ENCODE measurements around the gene CACNA1B. TPM values are rescaled to one million over a fixed set of nuclear protein-coding genes. Genes with fewer than 3 reads are reported as not detected.

The CACNA1B gene
- total RNA-seq, 1 experiment from 2014 or later, result 7.8 TPM

DNA sequence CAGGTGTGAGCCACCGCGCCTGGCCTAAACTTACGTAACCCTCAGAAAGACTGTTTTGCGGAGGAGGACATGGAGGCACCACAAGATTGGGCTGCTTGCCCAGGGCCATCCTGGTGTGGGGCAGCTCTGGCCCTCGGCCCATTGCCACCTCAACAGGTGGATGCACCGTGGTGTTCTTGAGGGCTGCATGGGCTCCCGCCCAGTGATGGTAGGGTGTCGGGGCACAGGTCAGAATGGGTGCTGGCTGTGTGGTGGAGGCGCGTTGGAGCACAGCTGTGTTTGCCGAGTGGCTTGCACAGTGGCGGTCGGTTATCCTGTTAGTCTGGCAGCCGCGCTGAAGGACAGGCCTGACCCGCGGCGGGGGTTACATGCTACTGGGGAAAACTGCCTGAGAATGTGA is 196.9 kb downstream of the CACNA1B start:
- H3K27ac Mint-ChIP-seq, result peak overlapping the region in 1 of 3 experiments; percentile 73; a peak in 1 of 7 replicates

More for the DNA sequence above, 196.9 kb downstream of the CACNA1B start:
- Mint-ChIP-seq H3K4me1 (peaks cover 28 to 29% of the 10 kb centered on the region in 2 experiments), H3K27me3 (ENCODE audit: low read depth) (peaks cover 3% of the 10 kb centered on the region; the same call in 1 of the 2 replicates), H3K4me3 (no peak overlapping the region), H3K9me3 (peaks cover 0 to 11% of the 10 kb centered on the region in 2 experiments; a peak in 3 of 5 replicates), H3K36me3 (ENCODE audit: insufficient read depth in 1 of 3, low read depth in 3 of 3) (peaks cover 14 to 26% (median 18%) of the 10 kb centered on the region in 3 experiments; a peak in 6 of 7 replicates)
- H2BK15ac ChIP-seq (ENCODE audit: low read depth, low read length), result no peak overlapping the region
- H3K27me3 ChIP-seq (ENCODE audit: insufficient read depth, low read length), result no peaks in the 10 kb centered on the region
- no peak overlapping the region for H2BK5ac ChIP-seq (ENCODE audit: insufficient read length, low read length)
- no peaks in the 10 kb centered on the region for H3K79me1 ChIP-seq (ENCODE audit: insufficient read depth, low read depth, low read length, poor library complexity, severe bottlenecking)
- no peak overlapping the region for H3T11ph ChIP-seq (ENCODE audit: low read length)
- H3K18ac ChIP-seq (ENCODE audit: insufficient read length, low read depth, low read length), result no peak overlapping the region
- H4K8ac ChIP-seq (replicated peaks; ENCODE audit: insufficient read length, low read depth, low read length), result no peak overlapping the region
- no peak overlapping the region for H4K91ac ChIP-seq (ENCODE audit: insufficient read length, low read depth, low read length)
- no peak overlapping the region for H3K23ac ChIP-seq (ENCODE audit: insufficient read length, low read depth, low read length)
- H3K14ac ChIP-seq (ENCODE audit: insufficient read depth, low read length), result no peak overlapping the region; the same call in 1 of the 2 replicates
- no peak overlapping the region for H3K9ac ChIP-seq (ENCODE audit: extremely low read depth, insufficient read length, low read length)
- H3K56ac ChIP-seq (ENCODE audit: insufficient read length, low read depth, low read length), result no peak overlapping the region
- no peak overlapping the region for H2BK120ac ChIP-seq (ENCODE audit: low read depth, low read length, poor library complexity, severe bottlenecking)
- H3K27ac ChIP-seq (ENCODE audit: insufficient read length, low read depth, low read length), result no peak overlapping the region
- H3K23me2 ChIP-seq (ENCODE audit: insufficient read length, low read depth, low read length, poor library complexity, severe bottlenecking), result peaks cover 2% of the 10 kb centered on the region
- H3K9me3 ChIP-seq (ENCODE audit: control insufficient read depth, low read depth, low read length), result no peaks in the 10 kb centered on the region
- H2AK5ac ChIP-seq (ENCODE audit: insufficient read length, low read length), result no peak overlapping the region
- TF ChIP-seq, protein P1, sequence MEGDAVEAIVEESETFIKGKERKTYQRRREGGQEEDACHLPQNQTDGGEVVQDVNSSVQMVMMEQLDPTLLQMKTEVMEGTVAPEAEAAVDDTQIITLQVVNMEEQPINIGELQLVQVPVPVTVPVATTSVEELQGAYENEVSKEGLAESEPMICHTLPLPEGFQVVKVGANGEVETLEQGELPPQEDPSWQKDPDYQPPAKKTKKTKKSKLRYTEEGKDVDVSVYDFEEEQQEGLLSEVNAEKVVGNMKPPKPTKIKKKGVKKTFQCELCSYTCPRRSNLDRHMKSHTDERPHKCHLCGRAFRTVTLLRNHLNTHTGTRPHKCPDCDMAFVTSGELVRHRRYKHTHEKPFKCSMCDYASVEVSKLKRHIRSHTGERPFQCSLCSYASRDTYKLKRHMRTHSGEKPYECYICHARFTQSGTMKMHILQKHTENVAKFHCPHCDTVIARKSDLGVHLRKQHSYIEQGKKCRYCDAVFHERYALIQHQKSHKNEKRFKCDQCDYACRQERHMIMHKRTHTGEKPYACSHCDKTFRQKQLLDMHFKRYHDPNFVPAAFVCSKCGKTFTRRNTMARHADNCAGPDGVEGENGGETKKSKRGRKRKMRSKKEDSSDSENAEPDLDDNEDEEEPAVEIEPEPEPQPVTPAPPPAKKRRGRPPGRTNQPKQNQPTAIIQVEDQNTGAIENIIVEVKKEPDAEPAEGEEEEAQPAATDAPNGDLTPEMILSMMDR (conservative IDR thresholded peaks at IDR 0.05), result no peak
- no peak overlapping the region for H2BK12ac ChIP-seq (ENCODE audit: insufficient read length, low read depth, low read length)
- no peak overlapping the region for H2AFZ ChIP-seq (ENCODE audit: low read length)
- H3K79me2 ChIP-seq (ENCODE audit: insufficient read depth, low read length), result no peaks in the 10 kb centered on the region
- WGBS (ENCODE audit: extremely low coverage, insufficient read length, low lambda C conversion rate), result no CpG with 5 or more reads among the region's 18 CpGs
- H4K20me1 ChIP-seq (ENCODE audit: control insufficient read depth, insufficient read depth, insufficient read length), result no peaks in the 10 kb centered on the region
- H3K4ac ChIP-seq (ENCODE audit: low read depth, low read length), result no peak overlapping the region
- H3K4me1 ChIP-seq (ENCODE audit: insufficient read depth, low read length), result peaks cover 3% of the 10 kb centered on the region; the same call in 1 of the 2 replicates
- no peak overlapping the region for H4K5ac ChIP-seq (ENCODE audit: insufficient read length, low read depth, low read length)
- no peak for DNase-seq
- H2BK20ac ChIP-seq (ENCODE audit: low read depth, low read length, poor library complexity, severe bottlenecking), result no peak overlapping the region
- H3K4me2 ChIP-seq (ENCODE audit: insufficient read depth, insufficient read length, low read length), result no peak overlapping the region
